Adrenal gland (tissue), 5 donors: ENCODE results near the gene PIWIL4.
"Not testable (repeated sequence)": the region's sequence is repeated elsewhere in the genome, so short reads cannot be mapped to it uniquely, and the experiment has no call there.

ENCODE experiments used
- POLR2A ChIP-seq, 2 donors: fragments of 450-650 bp; IDR thresholded peaks; one replicate each; pipeline ENCODE4 v1.6.1; 2017; ENCODE audit warnings: antibody characterized with exemption in 2 of 2, mild to moderate bottlenecking in 2 of 2, moderate library complexity in 1 of 2
- TF ChIP-seq, protein P1 (sequence below), 6 experiments: fragments of 450-650 bp in 4 of 6; fragments of 200-600 bp in 2 of 6; sonication (generic) in 1 of 6; IDR thresholded peaks; 1 replicate in 5 of 6; 2 replicates in 1 of 6; pipeline versions ENCODE4 v1.5.1 to v1.8.0; 2016 to 2021; ENCODE audit warnings: antibody characterized with exemption in 6 of 6, mild to moderate bottlenecking in 2 of 6, moderate library complexity in 1 of 6
- donor health status: DM: no; HTN: no; CAD: no.

DNA sequence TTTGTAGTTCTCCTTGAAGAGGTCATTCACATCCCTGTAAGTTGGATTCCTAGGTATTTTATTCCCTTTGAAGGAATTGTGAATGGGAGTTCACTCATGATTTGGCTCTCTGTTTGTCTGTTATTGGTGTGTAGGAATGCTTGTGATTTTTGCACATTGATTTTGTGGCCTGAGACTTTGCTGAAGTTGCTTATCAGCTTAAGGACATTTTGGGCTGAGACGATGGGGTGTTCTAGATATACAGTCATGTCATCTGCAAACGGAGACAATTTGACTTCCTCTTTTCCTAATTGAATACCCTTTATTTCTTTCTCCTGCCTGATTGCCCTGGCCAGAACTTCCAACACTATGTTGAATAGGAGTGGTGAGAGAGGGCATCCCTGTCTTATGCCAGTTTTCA is 5.8 kb downstream of the PIWIL4 start:
- TF ChIP-seq, protein P1, sequence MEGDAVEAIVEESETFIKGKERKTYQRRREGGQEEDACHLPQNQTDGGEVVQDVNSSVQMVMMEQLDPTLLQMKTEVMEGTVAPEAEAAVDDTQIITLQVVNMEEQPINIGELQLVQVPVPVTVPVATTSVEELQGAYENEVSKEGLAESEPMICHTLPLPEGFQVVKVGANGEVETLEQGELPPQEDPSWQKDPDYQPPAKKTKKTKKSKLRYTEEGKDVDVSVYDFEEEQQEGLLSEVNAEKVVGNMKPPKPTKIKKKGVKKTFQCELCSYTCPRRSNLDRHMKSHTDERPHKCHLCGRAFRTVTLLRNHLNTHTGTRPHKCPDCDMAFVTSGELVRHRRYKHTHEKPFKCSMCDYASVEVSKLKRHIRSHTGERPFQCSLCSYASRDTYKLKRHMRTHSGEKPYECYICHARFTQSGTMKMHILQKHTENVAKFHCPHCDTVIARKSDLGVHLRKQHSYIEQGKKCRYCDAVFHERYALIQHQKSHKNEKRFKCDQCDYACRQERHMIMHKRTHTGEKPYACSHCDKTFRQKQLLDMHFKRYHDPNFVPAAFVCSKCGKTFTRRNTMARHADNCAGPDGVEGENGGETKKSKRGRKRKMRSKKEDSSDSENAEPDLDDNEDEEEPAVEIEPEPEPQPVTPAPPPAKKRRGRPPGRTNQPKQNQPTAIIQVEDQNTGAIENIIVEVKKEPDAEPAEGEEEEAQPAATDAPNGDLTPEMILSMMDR (IDR thresholded peaks at IDR 0.05), result not testable (repeated sequence)
- TF ChIP-seq POLR2A (IDR thresholded peaks at IDR 0.05), result not testable (repeated sequence)
